GM19468 (cell line): ENCODE measurements around the gene CMTM3.
"Not testable (repeated sequence)": the region's sequence is repeated elsewhere in the genome, so short reads cannot be mapped to it uniquely, and the experiment has no call there.

ENCODE experiments used
- ATAC-seq: cut with Tn5 transposase; IDR thresholded peaks from one replicate; pipeline ENCODE4 v1.9.1; 2021; ENCODE audit warnings: mild to moderate bottlenecking, moderate library complexity, moderate number of reproducible peaks; ENCODE audit not compliant: unreplicated experiment; ENCODE audit errors: extremely low read depth

The CMTM3 gene

DNA sequence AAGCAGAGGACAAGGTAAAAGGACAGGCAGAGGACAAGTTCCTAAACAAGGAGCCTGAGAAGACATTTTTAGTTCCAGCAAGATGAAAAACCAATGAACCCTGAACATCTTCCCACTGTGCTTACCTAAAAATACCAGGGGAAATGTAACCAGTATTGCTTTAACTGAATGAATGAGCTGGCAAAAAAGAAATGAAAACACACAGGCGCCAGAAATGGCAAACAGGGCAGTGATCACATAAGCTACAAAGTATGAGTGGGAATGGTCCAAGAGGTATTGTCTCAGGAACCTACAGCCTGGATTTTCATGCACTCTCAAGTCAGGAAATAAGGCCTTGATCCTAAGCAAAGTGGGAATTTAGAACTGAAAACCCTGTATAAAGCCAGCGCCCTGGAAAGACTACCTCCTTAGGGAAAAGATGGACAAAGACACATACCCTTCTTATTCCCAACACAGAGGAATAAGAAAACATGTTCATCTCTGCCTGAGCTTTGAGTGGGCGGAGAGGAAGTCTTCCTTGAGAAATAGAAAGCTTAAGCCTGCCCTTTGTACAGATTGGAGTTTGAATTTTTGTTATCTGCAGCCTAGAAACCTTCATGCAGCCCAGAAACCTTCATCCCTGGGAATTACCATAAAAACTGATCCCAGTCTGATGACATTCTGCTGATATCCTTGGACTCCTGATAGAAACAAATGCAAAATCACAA is 23.1 kb upstream of the CMTM3 start:
- no peak for ATAC-seq

DNA sequence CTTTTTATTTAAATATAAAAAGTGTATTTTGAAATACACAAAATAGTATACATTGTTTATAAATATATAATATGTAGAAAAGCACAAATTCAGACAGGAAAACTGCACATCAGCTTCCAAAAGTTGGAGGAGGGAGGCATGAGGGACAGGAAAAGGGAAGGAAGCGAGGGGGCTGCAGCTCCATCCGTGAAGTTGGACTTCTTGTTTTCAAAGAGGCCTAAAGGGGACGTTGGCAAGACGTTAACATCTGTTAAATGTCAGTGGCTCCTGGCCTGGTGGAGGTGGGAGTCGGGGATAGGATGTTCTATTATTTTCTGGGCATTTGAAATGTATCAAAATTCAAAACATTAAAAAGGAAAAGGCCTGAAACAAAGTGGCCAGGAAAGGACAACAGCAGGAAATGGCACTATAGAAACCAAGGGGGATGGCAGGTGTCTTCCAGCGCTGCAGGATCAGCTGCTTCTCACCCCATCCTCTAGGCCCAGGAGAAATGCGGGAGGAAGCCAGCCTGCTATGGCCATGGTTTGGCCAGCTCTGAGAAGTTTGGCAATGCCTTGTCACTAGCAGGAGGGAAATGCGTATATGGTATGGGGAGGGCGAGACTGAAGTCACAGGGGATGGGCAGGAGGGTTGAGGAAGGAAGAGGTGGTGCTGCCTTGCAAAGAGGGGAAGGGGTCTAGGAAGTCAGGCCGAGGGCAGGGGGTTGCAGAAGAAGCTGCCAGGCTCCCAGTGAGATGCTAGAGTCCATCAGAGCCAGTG is 18.8 kb upstream of the CMTM3 start:
- ATAC-seq = no peak

DNA sequence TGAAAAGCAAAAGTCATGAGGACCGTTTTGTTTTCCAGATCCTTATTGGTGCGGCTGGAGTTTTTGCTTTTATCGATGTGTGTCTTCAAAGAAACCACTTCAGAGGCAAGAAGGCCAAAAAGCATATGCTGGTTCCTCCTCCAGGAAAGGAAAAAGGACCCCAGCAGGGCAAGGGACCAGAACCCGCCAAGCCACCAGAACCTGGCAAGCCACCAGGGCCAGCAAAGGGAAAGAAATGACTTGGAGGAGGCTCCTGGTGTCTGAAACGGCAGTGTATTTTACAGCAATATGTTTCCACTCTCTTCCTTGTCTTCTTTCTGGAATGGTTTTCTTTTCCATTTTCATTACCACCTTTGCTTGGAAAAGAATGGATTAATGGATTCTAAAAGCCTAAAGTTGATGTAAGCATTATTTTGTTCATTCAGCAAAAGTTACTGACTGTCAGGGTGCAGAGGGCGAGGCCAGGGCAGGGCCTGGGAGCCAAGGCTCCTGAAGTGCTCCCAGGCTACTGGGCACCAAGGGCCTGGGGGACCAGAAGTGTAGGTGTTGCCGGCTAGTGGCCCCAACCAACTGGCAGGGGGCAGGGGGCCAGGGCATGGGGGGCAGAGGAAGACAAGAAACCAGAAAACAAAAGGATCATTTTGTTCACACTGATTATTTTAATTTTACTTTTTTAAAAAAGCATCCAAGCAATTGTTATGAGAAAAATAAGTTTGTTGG is 16.5 kb upstream of the CMTM3 start:
- ATAC-seq = no peak

DNA sequence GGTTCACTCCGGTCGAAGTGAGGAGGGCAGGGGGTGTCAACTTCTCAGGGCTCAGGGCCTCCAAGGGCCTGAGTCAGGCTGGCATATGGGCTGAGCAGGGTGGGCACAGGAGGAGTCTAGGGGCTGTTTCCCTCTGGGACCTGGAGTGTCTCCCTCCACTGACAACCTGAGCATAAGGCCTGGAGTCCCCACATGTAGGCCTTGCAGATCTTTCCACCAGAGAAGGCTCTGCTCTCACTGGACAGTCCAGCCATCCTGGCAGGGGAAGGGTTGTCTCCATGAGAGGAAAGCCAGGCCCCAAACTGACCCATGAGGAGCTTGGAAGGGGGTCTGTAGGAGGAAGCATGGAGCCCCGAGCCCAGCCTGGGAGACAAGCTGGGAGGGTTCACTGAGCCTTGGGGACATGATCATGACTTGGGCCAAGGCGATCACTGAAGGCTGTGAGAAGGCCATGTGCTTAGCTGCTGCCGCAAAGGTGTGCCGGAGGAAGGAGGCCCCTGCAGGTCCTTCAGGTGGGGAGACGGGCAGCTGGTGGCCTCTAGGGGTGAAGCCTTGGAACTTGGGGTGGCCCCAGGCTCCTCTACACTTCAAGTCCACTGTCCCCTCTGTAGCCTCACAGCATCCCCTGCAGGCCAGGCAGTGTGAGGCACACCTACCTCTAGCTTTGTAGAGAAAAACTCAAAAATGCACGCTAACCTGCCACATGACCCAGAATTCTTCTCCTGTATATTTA is 15.4 kb upstream of the CMTM3 start:
- ATAC-seq = no peak

DNA sequence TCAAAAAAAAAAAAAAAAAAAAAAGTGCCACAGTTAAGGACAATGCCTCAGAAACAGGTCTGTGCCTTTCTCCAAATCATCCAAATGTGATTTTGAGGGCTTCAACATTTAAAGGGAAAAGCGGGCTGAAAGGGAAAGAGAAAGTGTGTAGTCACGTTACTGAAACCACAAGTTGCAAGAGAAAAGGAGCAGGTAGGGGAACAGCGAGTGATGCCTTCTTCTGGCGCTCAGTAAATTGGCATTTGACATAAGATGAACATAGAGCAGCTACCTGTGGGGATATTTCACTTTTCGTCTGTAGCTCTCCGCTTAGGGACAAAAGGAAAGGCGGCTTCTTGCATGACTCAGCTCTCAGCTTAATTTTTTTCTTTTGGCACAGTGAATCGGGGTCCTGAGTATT is 14.2 kb upstream of the CMTM3 start:
- ATAC-seq = no peak

DNA sequence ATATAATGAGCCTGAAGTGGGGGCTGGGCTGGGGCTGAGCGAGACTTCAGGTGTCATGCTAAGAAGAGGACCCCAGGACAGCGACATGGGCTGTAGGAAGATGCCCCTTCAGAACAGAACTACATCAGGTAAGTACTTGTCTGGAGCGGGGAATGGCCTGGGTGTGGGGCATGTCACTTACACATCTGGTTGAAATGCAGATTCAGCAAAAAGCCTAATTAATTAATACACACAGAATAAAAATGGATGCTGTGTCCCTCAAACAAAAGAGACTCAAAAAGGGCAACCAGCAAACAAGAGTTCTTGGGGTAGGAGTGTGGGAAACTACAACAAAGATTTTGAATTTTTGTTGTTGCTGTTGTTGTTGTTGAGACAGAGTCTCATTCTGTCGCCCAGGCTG is 13.5 kb upstream of the CMTM3 start:
- ATAC-seq = no peak

DNA sequence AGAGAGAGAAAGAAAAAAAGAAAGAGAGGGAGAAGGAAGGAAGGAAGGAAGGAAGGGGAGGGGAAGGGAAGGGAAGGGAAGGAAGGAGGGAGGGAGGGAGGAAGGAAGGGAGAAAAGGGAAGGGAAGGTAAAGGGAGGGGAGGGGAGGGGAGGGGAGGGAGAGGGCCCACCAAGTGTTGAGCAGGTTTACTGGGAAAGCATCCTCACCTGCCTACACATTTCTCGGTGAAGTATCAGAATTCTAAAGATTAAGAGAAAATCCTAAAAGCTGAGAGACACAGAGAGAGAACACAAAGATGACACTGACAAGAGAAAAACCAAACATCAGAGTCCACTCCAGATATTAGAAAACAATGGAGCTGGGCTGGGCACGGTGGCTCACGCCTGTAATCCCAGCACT is 12.3 kb upstream of the CMTM3 start:
- ATAC-seq = no peak

DNA sequence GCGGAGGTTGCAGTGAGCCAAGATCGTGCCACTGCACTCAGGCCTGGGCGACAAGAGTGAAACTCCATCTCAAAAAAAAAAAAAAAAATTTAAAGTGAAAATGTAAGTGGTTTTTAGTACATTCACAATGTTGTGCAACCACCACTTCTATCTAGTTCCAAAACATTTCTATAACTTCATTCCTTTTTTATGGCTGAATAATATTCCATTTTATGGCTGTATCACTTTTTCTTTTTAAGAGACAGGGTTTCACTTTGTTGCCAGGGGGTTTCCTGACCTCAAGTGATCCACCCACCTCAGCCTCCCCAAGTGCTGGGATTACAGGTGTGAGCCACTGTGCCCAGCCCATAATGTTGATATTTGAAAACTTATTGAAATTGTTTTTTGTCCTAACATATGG is 11.7 kb upstream of the CMTM3 start:
- no peak for ATAC-seq

DNA sequence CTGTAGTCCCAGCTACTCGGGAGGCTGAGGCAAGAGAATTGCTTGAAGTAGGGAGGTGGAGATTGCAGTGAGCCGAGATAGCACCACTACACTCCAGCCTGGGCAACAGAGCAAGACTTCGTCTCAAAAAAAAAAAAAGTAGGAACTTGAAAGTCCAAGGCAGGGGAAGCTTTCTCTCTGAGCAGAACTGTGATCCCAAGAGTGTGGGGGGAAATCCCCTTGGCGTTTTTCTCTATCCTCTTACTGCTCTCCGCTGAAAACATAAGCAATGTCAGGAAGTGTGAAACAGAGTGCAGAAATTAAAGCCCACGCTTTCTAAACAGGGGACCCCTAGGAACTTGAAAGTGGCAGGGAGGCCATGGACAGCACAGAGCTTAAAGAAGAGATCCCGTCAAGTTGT is 9.8 kb upstream of the CMTM3 start:
- no peak for ATAC-seq

DNA sequence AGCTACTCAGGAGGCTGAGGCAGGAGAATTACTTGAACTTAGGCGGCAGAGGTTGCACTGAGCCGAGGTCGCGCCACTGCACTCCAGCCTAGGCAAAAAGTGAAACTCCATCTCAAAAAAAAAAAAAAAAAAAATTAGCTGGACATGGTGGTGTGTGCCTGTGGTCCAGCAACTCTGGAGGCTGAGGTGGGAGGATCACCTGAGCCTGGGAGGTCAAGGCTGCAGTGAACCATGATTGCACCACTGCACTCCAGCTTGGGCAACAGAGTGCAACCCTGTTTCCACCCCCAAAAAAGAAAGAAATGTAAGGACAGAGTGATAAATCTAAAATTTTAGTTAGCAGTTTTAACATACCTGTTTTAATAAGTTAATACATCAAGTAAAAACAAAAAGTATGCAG is 7.9 kb upstream of the CMTM3 start:
- not testable (repeated sequence) for ATAC-seq

DNA sequence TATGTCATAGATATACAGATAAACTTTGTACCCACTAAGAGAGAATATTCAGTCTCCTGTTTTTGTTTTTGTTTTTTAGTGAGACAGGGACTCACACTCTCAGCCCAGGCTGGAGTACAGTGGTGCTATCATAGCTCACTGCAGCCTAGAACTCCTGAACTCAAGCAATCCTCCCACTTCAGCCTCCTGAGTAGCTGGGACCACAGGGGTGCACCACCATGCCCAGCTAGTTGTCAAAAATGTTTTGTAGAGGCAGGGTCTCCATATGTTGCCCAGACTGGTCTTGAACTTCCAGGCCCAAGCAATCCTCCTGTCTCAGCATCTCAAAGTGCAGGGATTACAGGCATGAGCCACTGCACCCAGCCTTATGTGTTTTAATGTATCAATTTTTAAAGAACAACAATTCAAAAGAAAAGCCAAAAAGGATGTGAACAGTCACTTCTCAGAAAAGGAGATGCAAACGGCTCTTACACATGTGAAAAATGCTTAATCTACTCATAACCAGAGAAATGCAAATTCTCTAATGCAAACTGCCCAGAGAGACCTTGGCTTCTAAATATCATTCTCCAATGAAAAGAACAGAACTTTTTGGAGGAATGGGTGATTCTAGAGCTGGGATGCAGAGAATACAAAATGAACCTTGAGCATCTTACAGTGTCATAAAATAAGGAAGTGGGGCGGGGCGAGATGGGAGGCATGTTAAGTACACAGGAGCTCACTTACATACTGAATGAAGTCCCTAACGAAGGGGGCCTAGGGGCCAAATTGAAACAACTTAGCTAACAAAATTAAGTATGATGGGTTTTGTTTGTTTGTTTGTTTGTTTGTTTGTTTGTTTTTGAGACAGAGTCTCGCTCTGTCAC is 7.3 kb upstream of the CMTM3 start:
- no peak for ATAC-seq

DNA sequence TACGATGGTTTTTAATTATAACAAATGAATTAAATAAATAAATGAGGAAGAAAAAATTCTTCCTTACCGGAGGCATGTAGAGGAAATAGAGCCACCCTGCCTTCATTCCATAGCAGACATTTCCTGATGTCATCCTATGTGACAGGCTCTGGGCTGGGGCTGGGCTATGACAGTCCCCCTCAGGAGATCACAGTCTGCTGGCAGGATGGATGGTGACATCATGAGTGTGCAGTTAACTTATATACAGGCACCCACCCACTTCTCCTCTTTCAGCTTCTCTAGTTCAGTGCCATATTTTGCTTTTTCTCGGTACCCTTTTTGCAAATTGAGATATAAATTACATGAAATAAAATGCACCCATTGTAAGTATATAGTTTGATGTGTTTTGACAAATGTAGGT is 6.4 kb upstream of the CMTM3 start:
- ATAC-seq = no peak

DNA sequence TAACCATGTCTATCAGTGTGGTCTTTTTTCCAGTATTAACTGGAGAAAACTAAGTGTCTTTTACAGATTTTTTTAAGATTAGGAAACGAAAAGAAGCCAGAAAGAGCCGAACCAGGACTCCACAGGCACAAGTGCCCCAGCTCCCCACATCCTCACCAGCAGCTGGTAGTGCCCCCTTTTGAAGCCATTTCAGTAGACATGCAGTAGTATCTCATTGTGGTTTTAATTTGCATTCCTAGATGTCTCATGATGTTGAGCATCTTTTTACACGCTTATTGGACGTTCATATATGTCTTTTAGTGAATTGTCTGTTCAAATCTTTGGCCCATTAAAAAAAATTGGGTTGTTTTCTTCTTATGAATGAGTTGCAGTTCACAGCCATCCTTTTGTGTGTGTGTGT is 4.8 kb upstream of the CMTM3 start:
- no peak for ATAC-seq

DNA sequence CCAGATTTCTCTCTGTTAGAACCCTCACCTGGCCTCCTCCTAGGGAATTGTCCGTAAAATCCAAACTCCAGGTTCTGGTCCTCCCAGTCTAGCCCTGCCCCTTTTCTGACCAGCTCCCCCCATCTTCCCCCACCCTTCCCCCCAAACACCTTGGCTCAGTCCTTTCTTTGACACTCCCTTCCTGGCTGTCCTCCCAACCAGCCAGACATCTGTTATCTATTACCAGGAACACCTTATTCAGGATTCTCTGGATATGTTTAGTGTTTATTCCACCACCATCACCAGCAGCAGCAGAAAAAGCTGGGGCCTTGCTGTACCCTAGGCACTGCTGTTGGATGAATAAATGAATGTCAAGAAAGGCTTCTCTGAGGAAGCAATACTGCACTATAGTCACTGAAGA is 4.0 kb upstream of the CMTM3 start:
- no peak for ATAC-seq

DNA sequence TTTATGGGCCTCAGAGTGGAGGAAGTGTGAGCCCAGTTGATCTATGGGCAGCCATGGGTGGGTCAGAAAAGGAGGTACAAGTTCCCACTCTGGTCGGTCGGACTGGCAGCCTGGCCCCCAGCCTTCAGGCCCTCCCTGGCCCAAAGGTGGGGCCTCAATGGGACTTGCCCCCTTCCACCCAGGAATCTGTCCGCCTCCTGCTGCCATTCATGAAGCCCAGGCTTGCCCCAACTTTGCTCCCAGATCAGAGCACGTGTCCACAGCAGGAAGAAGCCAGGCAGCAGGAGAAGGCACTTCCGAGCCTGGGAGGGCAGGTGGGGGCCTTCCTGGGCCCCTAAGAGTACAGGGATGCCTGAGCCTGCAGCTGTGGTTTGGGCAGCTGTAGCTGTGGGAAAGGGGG is 3.0 kb upstream of the CMTM3 start:
- ATAC-seq = no peak

DNA sequence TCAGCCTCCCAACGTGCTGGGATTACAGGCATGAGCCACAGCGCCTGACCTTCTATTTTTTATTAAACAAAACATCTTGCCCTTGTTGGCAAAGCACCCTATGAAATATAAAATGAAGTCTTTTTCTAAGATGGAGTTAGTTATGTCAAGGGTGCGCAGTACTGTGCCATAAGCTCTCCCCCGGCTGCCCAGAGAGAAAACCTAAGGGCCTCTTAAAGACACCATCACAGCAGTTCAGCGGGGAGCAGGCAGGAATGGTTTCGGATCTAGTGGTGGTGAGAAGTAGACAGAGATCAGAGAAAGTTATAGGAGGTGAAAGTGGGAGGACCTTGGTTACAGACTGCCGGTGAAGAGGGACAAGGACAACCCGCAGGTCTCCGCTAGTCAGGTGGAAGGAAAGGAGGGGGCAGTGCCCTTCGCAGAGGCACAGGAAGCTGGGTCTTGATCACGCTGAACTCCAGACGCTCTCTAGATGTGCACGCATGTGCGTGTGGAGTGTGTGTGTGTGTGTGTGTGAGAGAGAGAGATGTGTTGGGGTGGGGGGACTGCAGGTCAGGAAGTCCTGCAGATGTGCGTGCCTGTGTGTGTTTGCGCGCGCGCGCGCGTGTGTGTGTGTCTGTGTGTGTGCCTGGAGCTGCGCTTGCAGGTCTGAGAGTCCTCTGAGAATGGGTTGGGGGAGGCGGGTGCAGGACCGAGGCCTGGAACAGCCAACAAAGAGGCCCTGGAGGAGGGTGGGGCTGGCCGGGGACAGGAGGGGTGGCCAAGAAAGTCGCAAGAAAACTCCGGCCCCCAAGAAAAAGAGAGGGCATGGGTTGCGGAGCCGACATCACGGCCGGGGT is 748 bp upstream of the CMTM3 start:
- ATAC-seq = no peak

DNA sequence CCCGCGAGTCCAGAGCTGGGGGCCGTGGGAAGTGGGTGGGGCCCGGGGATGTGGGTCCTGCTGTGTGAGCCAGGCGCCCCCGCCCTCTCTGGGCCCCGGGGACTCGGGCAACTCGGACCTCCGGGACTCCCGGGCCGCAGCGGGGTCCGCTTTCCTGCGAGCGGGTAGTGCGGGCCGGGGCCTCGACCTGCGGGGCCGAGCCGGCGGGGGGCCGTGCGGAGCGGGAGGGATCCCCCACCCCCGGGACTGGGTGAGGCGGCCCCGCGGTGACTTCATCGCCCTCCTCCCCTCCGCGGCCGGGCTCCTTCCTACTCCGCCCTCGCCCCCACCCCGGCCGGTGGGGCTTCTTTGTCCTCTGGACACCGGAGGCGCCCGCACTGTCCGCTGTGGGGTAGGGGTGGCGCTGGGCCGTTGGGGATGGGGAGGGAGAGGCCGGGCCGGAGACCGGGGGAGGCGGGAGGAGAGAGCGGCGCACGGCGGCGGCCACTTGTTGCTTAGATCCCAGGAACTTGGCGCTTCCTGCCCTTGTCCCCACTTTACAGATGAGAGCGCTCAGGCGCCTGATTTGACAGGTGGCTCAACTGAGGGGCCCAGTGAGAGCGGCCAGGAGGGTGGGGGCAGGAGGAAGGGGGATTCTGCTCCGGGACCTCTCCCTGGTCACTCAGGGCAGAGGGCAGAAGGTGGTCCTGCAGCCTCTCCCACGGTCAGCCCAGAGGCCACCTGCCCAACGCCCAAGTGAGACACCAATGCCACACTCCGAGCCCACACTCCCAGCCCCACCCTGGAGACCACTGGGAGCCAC is 874 bp downstream of the CMTM3 start:
- ATAC-seq = no peak
